MM.1S (cell line): ENCODE data around the gene PLCXD3.

Experiments
- DNase-seq: peaks from one replicate; pipeline ENCODE4 v3.0.0-alpha.2; 2015
- H2AFZ ChIP-seq: fragments of 300-600 bp; sonication (generic); 2 replicates; pipeline ENCODE4 v1.6.0; 2016; ENCODE audit warnings: antibody characterized with exemption, low read length
- H3F3A ChIP-seq: fragments of 300-600 bp; sonication (generic); 2 replicates; pipeline ENCODE4 v1.6.1; 2016; ENCODE audit warnings: mild to moderate bottlenecking, antibody characterized with exemption, low read length, moderate library complexity, mixed read lengths; ENCODE audit not compliant: insufficient read depth
- H3K27ac ChIP-seq: fragments of 300-600 bp; sonication (generic); 2 replicates; pipeline ENCODE4 v1.5.1; 2016; ENCODE audit warnings: mild to moderate bottlenecking, low read length
- H3K27me3 ChIP-seq: fragments of 300-600 bp; sonication (generic); replicated peaks from 2 replicates; pipeline ENCODE4 v1.6.0; 2016; ENCODE audit warnings: low read length; ENCODE audit not compliant: insufficient read depth
- H3K36me3 ChIP-seq: fragments of 300-600 bp; sonication (generic); replicated peaks from 2 replicates; pipeline ENCODE4 v1.6.1; 2016; ENCODE audit warnings: mild to moderate bottlenecking, low read length, mixed read lengths; ENCODE audit not compliant: insufficient read depth
- H3K4me1 ChIP-seq: fragments of 300-600 bp; sonication (generic); 2 replicates; pipeline ENCODE4 v1.6.1; 2016; ENCODE audit warnings: low read length, mixed read lengths
- H3K4me2 ChIP-seq: fragments of 300-600 bp; sonication (generic); 2 replicates; pipeline ENCODE4 v1.6.0; 2016; ENCODE audit warnings: low read depth, low read length
- H3K4me3 ChIP-seq: fragments of 300-600 bp; sonication (generic); 2 replicates; pipeline ENCODE4 v1.5.1; 2016; ENCODE audit warnings: low read length, mixed read lengths
- H3K79me2 ChIP-seq: fragments of 300-600 bp; sonication (generic); 2 replicates; pipeline ENCODE4 v1.6.1; 2016; ENCODE audit warnings: mixed run types, low read length, mixed read lengths
- H3K9ac ChIP-seq: fragments of 300-600 bp; sonication (generic); 2 replicates; pipeline ENCODE4 v1.6.1; 2016; ENCODE audit warnings: low read length, mixed read lengths
- H3K9me2 ChIP-seq: fragments of 300-600 bp; sonication (generic); replicated peaks from 2 replicates; pipeline ENCODE4 v1.6.1; 2016; ENCODE audit warnings: mild to moderate bottlenecking, low read length, mixed read lengths; ENCODE audit not compliant: insufficient read depth
- H3K9me3 ChIP-seq: fragments of 300-600 bp; sonication (generic); replicated peaks from 2 replicates; pipeline ENCODE4 v1.6.1; 2016; ENCODE audit warnings: mild to moderate bottlenecking, low read length, mixed read lengths; ENCODE audit not compliant: insufficient read depth
- H4K20me1 ChIP-seq: fragments of 300-600 bp; sonication (generic); 2 replicates; pipeline ENCODE4 v1.6.1; 2016; ENCODE audit warnings: mild to moderate bottlenecking, low read length, moderate library complexity, mixed read lengths; ENCODE audit not compliant: insufficient read depth
- CTCF ChIP-seq: fragments of 300-600 bp; sonication (generic); IDR thresholded peaks from 2 replicates; pipeline ENCODE4 v1.5.1; 2016; ENCODE audit warnings: antibody characterized with exemption, low read length, mixed read lengths
- EZH2 ChIP-seq: fragments of 300-600 bp; sonication (generic); optimal IDR thresholded peaks from 2 replicates; pipeline ENCODE3; 2017; ENCODE audit warnings: low read depth, mild to moderate bottlenecking, antibody characterized with exemption, low read length, mixed read lengths
- EZH2phosphoT487 ChIP-seq: fragments of 300-600 bp; sonication (generic); IDR thresholded peaks from 2 replicates; pipeline ENCODE4 v1.6.1; 2018; ENCODE audit warnings: antibody characterized with exemption, low read length

Gene PLCXD3

GRCh38 chr5:41345295-41345694, 165.1 kb downstream of the PLCXD3 start:
- Histone ChIP-seq H3K9ac (no peak overlapping the region), H3K79me2 (no peaks in the 10 kb centered on the region), H3K36me3 (no peaks in the 10 kb centered on the region), H3K4me3 (no peak overlapping the region), H3F3A (no peaks in the 10 kb centered on the region), H3K27ac (no peak overlapping the region), H3K4me2 (no peak overlapping the region), H3K9me3 (no peaks in the 10 kb centered on the region), H3K27me3 (no peaks in the 10 kb centered on the region), H3K9me2 (no peaks in the 10 kb centered on the region), H2AFZ (no peak overlapping the region), H3K4me1 (no peaks in the 10 kb centered on the region), H4K20me1 (no peaks in the 10 kb centered on the region)
- TF ChIP-seq CTCF (no peak), EZH2phosphoT487 (no peak)
- no peak for DNase-seq

DNA sequence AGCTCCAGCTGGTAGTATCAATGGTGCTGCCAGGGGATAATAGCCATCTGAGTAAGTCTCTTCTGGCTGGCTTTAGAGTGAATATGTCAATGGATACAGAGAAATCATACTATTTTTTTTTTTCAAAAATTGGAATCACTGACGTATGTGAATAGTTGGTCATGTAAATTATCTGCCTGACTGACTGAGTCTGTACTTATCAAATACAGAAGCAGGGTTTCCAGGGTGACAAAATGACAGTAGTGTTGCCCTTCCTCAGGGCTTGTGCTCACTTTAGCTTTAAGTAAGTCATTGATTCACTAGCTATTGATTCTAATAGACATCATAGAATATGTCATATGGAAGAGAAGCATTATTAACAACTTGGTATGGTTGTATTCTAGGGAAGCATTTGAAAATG, 171.1 kb downstream of the PLCXD3 start:
- Histone ChIP-seq H3K9me2 (no peaks in the 10 kb centered on the region), H3K27me3 (no peaks in the 10 kb centered on the region), H4K20me1 (no peaks in the 10 kb centered on the region), H3K36me3 (no peaks in the 10 kb centered on the region), H3K79me2 (no peaks in the 10 kb centered on the region), H3K4me3 (no peak overlapping the region), H2AFZ (no peak overlapping the region), H3K27ac (no peak overlapping the region), H3K9me3 (no peaks in the 10 kb centered on the region), H3K9ac (no peak overlapping the region), H3K4me1 (no peaks in the 10 kb centered on the region), H3F3A (no peaks in the 10 kb centered on the region), H3K4me2 (no peak overlapping the region)
- DNase-seq: no peak
- no peak for TF ChIP-seq CTCF
- TF ChIP-seq EZH2phosphoT487: no peak
- no peak for TF ChIP-seq EZH2

DNA sequence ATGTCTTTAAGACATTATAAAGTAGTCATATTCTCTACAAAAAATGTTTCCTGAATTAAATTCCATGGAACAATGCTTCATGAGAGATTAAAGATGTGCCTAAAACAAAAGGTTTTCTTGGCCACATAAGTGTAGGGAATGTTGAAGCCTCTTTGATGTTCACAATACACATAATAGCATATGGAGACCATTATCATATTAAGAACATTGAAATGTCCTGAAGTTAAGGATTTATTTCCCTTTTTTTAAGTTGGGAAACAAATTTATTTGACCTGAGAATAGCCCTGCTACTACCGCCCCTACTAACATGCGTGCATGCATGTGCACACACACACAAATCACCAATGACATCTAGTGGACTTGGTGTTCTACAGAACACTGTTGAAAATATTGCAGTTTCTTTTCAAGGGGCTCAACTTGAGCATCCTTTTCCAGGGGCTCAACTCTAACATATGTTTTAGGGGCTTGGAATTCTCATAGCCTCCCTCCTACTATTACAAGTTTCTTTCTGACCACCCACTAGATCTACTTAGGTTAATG, 172.2 kb downstream of the PLCXD3 start:
- H3K9me2 ChIP-seq: no peaks in the 10 kb centered on the region
- H3F3A ChIP-seq: no peaks in the 10 kb centered on the region
- no peaks in the 10 kb centered on the region for H3K79me2 ChIP-seq
- H3K36me3 ChIP-seq: no peaks in the 10 kb centered on the region
- no peaks in the 10 kb centered on the region for H3K4me1 ChIP-seq
- no peak overlapping the region for H3K4me3 ChIP-seq
- TF ChIP-seq EZH2 (no peak), EZH2phosphoT487 (no peak), CTCF (no peak)
- no peaks in the 10 kb centered on the region for H3K27me3 ChIP-seq
- H4K20me1 ChIP-seq: no peaks in the 10 kb centered on the region
- no peak overlapping the region for H2AFZ ChIP-seq
- no peak overlapping the region for H3K9ac ChIP-seq
- no peak overlapping the region for H3K4me2 ChIP-seq
- DNase-seq: no peak
- no peaks in the 10 kb centered on the region for H3K9me3 ChIP-seq
- no peak overlapping the region for H3K27ac ChIP-seq
